Neuron (in vitro differentiated cells): ENCODE results near the gene MAB21L4.

Source experiments
- H2AFZ ChIP-seq: one replicate; pipeline ENCODE4 v1.6.1; 2013; ENCODE audit warnings: low read depth, mild to moderate bottlenecking, inconsistent platforms, low read length, moderate library complexity
- H3K27me3 ChIP-seq: one replicate; pipeline ENCODE4 v1.6.1; 2013; ENCODE audit warnings: low read length; ENCODE audit not compliant: insufficient read depth
- H3K36me3 ChIP-seq: one replicate; pipeline ENCODE4 v1.6.1; 2013; ENCODE audit warnings: low read length; ENCODE audit not compliant: insufficient read depth
- H3K4me1 ChIP-seq: one replicate; pipeline ENCODE4 v1.6.1; 2013; ENCODE audit warnings: low read length; ENCODE audit not compliant: insufficient read depth
- H3K4me3 ChIP-seq: 2 replicates; pipeline ENCODE4 v1.5.1; 2013; ENCODE audit warnings: mild to moderate bottlenecking, low read length, moderate library complexity
- H3K9me3 ChIP-seq: one replicate; pipeline ENCODE4 v1.6.1; 2013; ENCODE audit warnings: low read length

MAB21L4 gene

GRCh38 chr2:240889601-240890560 lies 6.1 kb downstream of the MAB21L4 start:
- Histone ChIP-seq H3K4me3 (no peak overlapping the region), H3K27me3 (no peaks in the 10 kb centered on the region), H3K4me1 (no peaks in the 10 kb centered on the region)

GRCh38 chr2:240888890-240889573 lies 6.9 kb downstream of the MAB21L4 start:
- Histone ChIP-seq H3K27me3 (no peaks in the 10 kb centered on the region), H3K4me3 (no peak overlapping the region), H3K4me1 (no peaks in the 10 kb centered on the region)

More at GRCh38 chr2:240889601-240890560, 6.1 kb downstream of the MAB21L4 start:
- Histone ChIP-seq H3K36me3 (no peaks in the 10 kb centered on the region), H2AFZ (no peak overlapping the region), H3K9me3 (no peaks in the 10 kb centered on the region)

GRCh38 chr2:240888130-240888889 lies 7.6 kb downstream of the MAB21L4 start:
- no peak overlapping the region for H2AFZ ChIP-seq
- H3K9me3 ChIP-seq: peaks cover 1% of the 10 kb centered on the region
- no peaks in the 10 kb centered on the region for H3K4me1 ChIP-seq
- H3K36me3 ChIP-seq: no peaks in the 10 kb centered on the region
- no peak overlapping the region for H3K4me3 ChIP-seq
- H3K27me3 ChIP-seq: peaks cover 1% of the 10 kb centered on the region

More at GRCh38 chr2:240888890-240889573, 6.9 kb downstream of the MAB21L4 start:
- H2AFZ ChIP-seq: no peak overlapping the region
- H3K9me3 ChIP-seq: peaks cover under 1% of the 10 kb centered on the region
- H3K36me3 ChIP-seq: no peaks in the 10 kb centered on the region

GRCh38 chr2:240887631-240888030 lies 8.3 kb downstream of the MAB21L4 start:
- H2AFZ ChIP-seq: no peak overlapping the region
- no peaks in the 10 kb centered on the region for H3K4me1 ChIP-seq
- no peak overlapping the region for H3K4me3 ChIP-seq
- peaks cover 4% of the 10 kb centered on the region for H3K27me3 ChIP-seq
- peaks cover 1% of the 10 kb centered on the region for H3K9me3 ChIP-seq
- H3K36me3 ChIP-seq: no peaks in the 10 kb centered on the region

- no peak overlapping the region for H2AFZ ChIP-seq
- no peaks in the 10 kb centered on the region for H3K4me1 ChIP-seq
- no peak overlapping the region for H3K4me3 ChIP-seq
- peaks cover 1% of the 10 kb centered on the region for H3K9me3 ChIP-seq
- peaks cover 5% of the 10 kb centered on the region for H3K27me3 ChIP-seq
- no peaks in the 10 kb centered on the region for H3K36me3 ChIP-seq
These were observed 9.0 kb downstream of the MAB21L4 start for GRCh38 chr2:240886678-240887609.

- H3K4me3 ChIP-seq: no peak overlapping the region
- H3K27me3 ChIP-seq: peaks cover 8% of the 10 kb centered on the region
- peaks cover 1% of the 10 kb centered on the region for H3K9me3 ChIP-seq
- no peaks in the 10 kb centered on the region for H3K36me3 ChIP-seq
- H2AFZ ChIP-seq: no peak overlapping the region
- no peaks in the 10 kb centered on the region for H3K4me1 ChIP-seq
These were observed 9.9 kb downstream of the MAB21L4 start for GRCh38 chr2:240886023-240886565.

- Histone ChIP-seq H3K27me3 (peaks cover 10% of the 10 kb centered on the region), H2AFZ (no peak overlapping the region), H3K9me3 (peaks cover 1% of the 10 kb centered on the region), H3K4me3 (no peak overlapping the region), H3K4me1 (no peaks in the 10 kb centered on the region), H3K36me3 (no peaks in the 10 kb centered on the region)
These were observed 10.4 kb downstream of the MAB21L4 start for GRCh38 chr2:240885566-240885965.

GRCh38 chr2:240884745-240885144 lies 11.2 kb downstream of the MAB21L4 start:
- Histone ChIP-seq H3K9me3 (peaks cover 1% of the 10 kb centered on the region), H3K27me3 (peaks cover 13% of the 10 kb centered on the region), H3K4me3 (no peak overlapping the region), H3K4me1 (no peaks in the 10 kb centered on the region), H2AFZ (no peak overlapping the region), H3K36me3 (no peaks in the 10 kb centered on the region)

GRCh38 chr2:240884221-240884620 lies 11.7 kb downstream of the MAB21L4 start:
- H3K9me3 ChIP-seq: peaks cover 1% of the 10 kb centered on the region
- H2AFZ ChIP-seq: no peak overlapping the region
- no peaks in the 10 kb centered on the region for H3K4me1 ChIP-seq
- H3K36me3 ChIP-seq: no peaks in the 10 kb centered on the region
- no peak overlapping the region for H3K4me3 ChIP-seq
- H3K27me3 ChIP-seq: peaks cover 14% of the 10 kb centered on the region

- Histone ChIP-seq H3K4me3 (no peak overlapping the region), H2AFZ (no peak overlapping the region), H3K9me3 (peaks cover 1% of the 10 kb centered on the region), H3K4me1 (no peaks in the 10 kb centered on the region), H3K27me3 (peaks cover 23% of the 10 kb centered on the region), H3K36me3 (no peaks in the 10 kb centered on the region)
These were observed 14.0 kb downstream of the MAB21L4 start for GRCh38 chr2:240881913-240882312.

- peaks cover 1% of the 10 kb centered on the region for H3K9me3 ChIP-seq
- H2AFZ ChIP-seq: no peak overlapping the region
- no peak overlapping the region for H3K4me3 ChIP-seq
- H3K27me3 ChIP-seq: peaks cover 35% of the 10 kb centered on the region
- no peaks in the 10 kb centered on the region for H3K4me1 ChIP-seq
- H3K36me3 ChIP-seq: no peaks in the 10 kb centered on the region
These were observed 16.9 kb downstream of the MAB21L4 start for GRCh38 chr2:240879105-240879504.
